Activated naive CD8-positive, alpha-beta T cell treated with anti-CD3 and anti-CD28 coated beads, Interleukin-2, amount 50 U/mL, for 24 hours (primary cell): ENCODE measurements around the gene DNAH7.

ENCODE experiments used
- ATAC-seq: fragments of 150-1000 bp; cut with Tn5 transposase; one replicate; pipeline ENCODE4 v1.10.0; 2021
- DNase-seq: peaks from one replicate; pipeline ENCODE4 v3.0.0; 2021
- H3K27ac Mint-ChIP-seq: one replicate; pipeline ENCODE4 v1.8.0; 2021; ENCODE audit warnings: mild to moderate bottlenecking, mixed read lengths
- H3K27me3 Mint-ChIP-seq: one replicate; pipeline ENCODE4 v1.8.0; 2021; ENCODE audit warnings: mixed read lengths
- H3K36me3 Mint-ChIP-seq: one replicate; pipeline ENCODE4 v1.8.0; 2021; ENCODE audit warnings: low read depth, mixed read lengths
- H3K4me1 Mint-ChIP-seq: one replicate; pipeline ENCODE4 v1.8.0; 2021; ENCODE audit warnings: mixed read lengths
- H3K4me3 Mint-ChIP-seq: one replicate; pipeline ENCODE4 v1.8.0; 2021; ENCODE audit warnings: mild to moderate bottlenecking, moderate library complexity, mixed read lengths
- H3K9me3 Mint-ChIP-seq: one replicate; pipeline ENCODE4 v1.8.0; 2021; ENCODE audit warnings: mixed read lengths

The DNAH7 gene

DNA sequence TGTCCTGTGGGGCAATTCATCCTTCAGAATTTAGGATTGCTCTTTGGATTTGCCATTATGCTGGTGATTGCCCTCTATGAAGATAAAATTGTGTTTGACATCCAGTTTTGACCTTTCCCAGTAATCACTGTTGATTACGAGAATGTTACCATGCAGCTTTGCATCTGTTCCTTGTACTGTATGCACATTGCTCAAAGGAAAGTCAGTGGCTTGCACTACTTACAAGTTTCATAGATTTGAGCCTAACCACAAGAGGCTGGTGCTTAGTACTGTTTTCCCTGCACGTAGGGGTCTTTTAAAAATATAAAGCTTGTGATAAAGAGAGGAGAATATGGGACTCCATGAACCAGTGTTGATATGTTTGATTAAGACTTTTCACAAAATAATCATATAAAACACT, 333.7 kb downstream of the DNAH7 start:
- no peaks in the 10 kb centered on the region for H3K9me3 Mint-ChIP-seq
- no peaks in the 10 kb centered on the region for H3K27me3 Mint-ChIP-seq
- H3K36me3 Mint-ChIP-seq: peaks cover 61% of the 10 kb centered on the region
- ATAC-seq (no peak), DNase-seq (no peak)
- no peak overlapping the region for H3K27ac Mint-ChIP-seq
- no peaks in the 10 kb centered on the region for H3K4me1 Mint-ChIP-seq
- H3K4me3 Mint-ChIP-seq: no peak overlapping the region

DNA sequence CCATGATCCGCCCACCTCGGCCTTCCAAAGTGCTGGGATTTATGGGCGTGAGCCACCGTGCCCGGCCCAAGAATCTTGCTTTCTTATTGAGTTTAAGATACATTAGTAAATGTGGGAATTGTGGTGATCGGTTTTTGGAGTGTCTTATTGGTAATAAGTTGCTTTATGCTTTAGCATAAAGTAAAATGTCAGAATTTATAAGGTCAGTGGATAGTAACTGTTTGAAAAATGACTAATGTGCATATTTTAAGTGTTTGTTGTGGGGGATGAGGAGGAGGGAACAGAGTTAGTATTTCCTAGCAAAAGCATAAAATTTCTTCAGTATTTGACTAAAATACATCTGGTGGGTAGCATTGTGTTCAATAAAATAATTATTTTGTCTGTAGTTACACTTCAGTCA, 334.2 kb downstream of the DNAH7 start:
- Mint-ChIP-seq H3K27ac (no peak overlapping the region), H3K27me3 (no peaks in the 10 kb centered on the region), H3K4me1 (no peaks in the 10 kb centered on the region), H3K4me3 (no peak overlapping the region), H3K36me3 (peaks cover 61% of the 10 kb centered on the region), H3K9me3 (no peaks in the 10 kb centered on the region)
- no peak for ATAC-seq
- no peak for DNase-seq

DNA sequence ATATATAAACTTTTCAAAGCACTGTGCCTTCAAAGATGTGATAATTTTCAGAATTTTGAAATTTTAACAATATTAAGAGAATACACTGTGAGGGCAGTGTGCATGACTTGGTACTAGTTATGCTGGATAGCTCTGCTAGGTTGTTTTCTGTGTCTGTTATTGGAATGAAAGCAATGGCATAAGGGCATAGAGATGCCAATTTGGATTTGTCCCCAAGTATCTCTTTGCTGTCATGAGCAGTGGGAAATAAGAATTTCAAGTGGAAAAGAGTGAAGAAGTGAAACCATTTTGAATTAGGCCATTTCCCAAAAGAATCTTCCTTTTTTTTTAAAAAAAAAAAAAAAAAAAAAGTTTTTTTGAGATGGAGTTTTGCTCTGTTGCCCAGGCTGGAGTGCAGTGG, 334.8 kb downstream of the DNAH7 start:
- DNase-seq (no peak), ATAC-seq (no peak)
- Mint-ChIP-seq H3K27ac (no peak overlapping the region), H3K36me3 (peaks cover 62% of the 10 kb centered on the region), H3K4me1 (no peaks in the 10 kb centered on the region), H3K4me3 (no peak overlapping the region), H3K27me3 (no peaks in the 10 kb centered on the region), H3K9me3 (no peaks in the 10 kb centered on the region)

DNA sequence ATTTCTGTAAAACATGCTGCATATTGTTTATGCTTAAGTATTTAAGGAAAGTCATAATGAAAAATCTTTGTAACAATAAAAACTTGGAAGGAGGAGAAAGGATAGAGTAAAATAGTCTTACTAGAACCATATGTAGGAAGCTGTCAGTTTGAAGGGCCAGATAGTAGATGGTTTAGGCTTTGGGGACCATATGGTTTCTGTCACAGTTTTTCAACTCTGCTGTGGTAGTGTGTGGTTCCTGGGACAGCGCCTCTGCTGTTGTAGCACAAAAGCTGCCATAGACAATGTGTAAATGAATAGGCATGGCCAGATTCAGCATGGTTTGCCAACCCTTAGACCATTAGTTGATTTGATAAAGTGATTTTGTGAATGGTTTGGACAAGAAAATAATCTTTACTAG, 336.1 kb downstream of the DNAH7 start:
- H3K27me3 Mint-ChIP-seq: no peaks in the 10 kb centered on the region
- no peak for DNase-seq
- peaks cover 63% of the 10 kb centered on the region for H3K36me3 Mint-ChIP-seq
- no peaks in the 10 kb centered on the region for H3K4me1 Mint-ChIP-seq
- H3K27ac Mint-ChIP-seq: no peak overlapping the region
- H3K4me3 Mint-ChIP-seq: no peak overlapping the region
- no peaks in the 10 kb centered on the region for H3K9me3 Mint-ChIP-seq
- no peak for ATAC-seq

DNA sequence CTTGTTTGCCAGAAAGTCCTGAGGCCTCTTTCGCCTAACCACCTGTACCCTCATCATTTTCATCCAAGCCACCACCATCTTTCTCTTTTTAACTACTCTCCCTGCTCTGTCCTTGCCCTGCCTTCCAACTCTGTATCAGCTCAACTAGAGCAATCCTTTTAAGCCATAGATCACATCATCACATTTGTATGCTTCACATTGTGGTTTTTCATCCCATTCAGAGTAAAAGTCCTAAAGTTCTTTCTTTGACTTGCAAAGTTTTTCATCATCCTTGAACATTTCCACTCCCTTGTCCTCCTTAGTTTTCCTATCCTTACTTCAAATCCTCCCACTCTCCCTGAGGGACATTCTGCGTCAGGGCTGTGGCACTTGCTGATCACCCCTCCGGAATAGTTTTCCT, 337.7 kb downstream of the DNAH7 start:
- H3K27me3 Mint-ChIP-seq: no peaks in the 10 kb centered on the region
- no peaks in the 10 kb centered on the region for H3K4me1 Mint-ChIP-seq
- H3K9me3 Mint-ChIP-seq: no peaks in the 10 kb centered on the region
- no peak overlapping the region for H3K27ac Mint-ChIP-seq
- DNase-seq (no peak), ATAC-seq (no peak)
- H3K36me3 Mint-ChIP-seq: peaks cover 55% of the 10 kb centered on the region
- H3K4me3 Mint-ChIP-seq: no peak overlapping the region

DNA sequence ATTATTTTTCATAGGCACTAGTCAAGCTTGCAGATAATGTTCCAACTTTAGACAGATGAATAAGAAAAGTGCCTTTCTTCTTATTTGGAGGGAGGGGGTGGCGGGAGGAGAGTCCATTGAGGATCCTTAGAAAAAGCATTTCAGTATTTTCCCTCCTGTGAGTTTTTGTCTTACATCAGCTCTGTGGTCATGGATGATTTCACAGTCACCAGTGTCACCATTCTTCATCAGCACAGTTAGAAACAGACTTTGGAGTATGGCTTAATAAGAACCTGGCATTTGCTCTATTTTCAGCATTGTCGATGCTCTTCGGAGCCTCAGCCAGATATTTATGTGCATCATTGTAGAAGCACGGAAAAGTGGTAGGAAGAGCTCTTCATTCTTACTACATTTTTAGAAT, 341.5 kb downstream of the DNAH7 start:
- Mint-ChIP-seq H3K4me1 (no peaks in the 10 kb centered on the region), H3K9me3 (no peaks in the 10 kb centered on the region), H3K4me3 (no peak overlapping the region), H3K27ac (no peak overlapping the region), H3K27me3 (no peaks in the 10 kb centered on the region), H3K36me3 (peaks cover 44% of the 10 kb centered on the region)
- DNase-seq (no peak), ATAC-seq (no peak)

DNA sequence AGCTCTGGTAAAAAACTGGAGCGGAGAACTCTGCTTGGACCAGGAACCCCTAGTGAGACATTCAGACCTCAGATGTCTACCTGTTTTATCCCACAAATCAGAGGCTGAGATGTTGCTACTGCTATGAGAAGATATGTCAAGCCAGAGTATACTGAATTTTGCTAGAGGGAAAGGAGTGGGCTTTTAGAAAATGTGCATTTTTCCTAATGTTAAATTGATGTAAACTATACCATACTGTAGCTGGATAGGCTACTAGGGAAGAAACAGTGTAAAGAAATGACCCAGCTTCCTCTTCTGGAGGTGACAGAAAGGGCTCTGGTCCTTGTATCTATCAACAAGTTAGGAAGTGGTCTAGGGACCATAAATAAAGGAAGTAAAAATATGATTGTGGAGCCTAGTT, 346.6 kb downstream of the DNAH7 start:
- Mint-ChIP-seq H3K9me3 (no peaks in the 10 kb centered on the region), H3K27ac (no peak overlapping the region)

DNA sequence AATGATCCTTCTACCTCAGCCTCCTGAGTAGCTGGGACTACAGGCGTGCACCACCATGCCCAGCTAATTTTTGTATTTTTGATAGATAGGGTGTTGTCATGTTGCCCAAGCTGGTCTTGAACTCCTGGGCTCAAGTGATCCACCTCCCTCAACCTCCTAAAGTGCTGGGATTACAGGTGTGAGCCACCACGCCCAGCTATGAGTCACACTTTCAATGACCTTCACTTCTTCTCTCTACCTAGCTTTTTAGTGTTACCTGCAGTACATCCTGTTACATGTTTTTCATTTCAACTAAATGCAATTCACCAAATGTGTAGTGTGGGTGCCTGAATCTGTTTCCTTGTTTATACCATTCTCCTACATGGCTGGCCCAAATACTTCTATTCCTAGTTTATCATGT, 347.6 kb downstream of the DNAH7 start:
- Mint-ChIP-seq H3K27me3 (no peaks in the 10 kb centered on the region), H3K27ac (no peak overlapping the region), H3K9me3 (no peaks in the 10 kb centered on the region), H3K4me1 (no peaks in the 10 kb centered on the region), H3K4me3 (no peak overlapping the region), H3K36me3 (peaks cover 54% of the 10 kb centered on the region)
- DNase-seq (no peak), ATAC-seq (no peak)

More for the DNA sequence above, 346.6 kb downstream of the DNAH7 start:
- Mint-ChIP-seq H3K4me3 (no peak overlapping the region), H3K4me1 (no peaks in the 10 kb centered on the region), H3K36me3 (peaks cover 43% of the 10 kb centered on the region), H3K27me3 (no peaks in the 10 kb centered on the region)
- ATAC-seq (no peak), DNase-seq (no peak)

DNA sequence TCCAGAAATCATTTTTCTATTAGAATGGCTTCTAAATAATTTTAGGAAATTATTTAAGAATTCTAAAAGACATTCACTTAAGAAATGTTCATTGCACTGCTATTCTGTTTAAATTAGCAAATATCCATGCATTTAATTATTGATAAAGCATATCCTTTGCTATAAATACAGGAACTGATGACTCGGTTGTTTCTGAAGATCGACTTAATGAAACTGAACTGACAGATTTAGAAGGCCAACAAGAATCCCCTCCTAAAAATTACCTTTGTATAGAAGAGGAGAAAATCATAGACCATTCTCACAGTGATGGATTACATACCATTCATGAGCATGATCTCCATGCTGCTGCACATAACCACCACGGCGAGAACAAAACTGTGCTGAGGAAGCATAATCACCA, 352.2 kb downstream of the DNAH7 start:
- ATAC-seq (no peak), DNase-seq (no peak)
- Mint-ChIP-seq H3K27me3 (no peaks in the 10 kb centered on the region), H3K4me1 (no peaks in the 10 kb centered on the region), H3K4me3 (no peak overlapping the region), H3K27ac (no peak overlapping the region), H3K9me3 (no peaks in the 10 kb centered on the region), H3K36me3 (peaks cover 60% of the 10 kb centered on the region)

DNA sequence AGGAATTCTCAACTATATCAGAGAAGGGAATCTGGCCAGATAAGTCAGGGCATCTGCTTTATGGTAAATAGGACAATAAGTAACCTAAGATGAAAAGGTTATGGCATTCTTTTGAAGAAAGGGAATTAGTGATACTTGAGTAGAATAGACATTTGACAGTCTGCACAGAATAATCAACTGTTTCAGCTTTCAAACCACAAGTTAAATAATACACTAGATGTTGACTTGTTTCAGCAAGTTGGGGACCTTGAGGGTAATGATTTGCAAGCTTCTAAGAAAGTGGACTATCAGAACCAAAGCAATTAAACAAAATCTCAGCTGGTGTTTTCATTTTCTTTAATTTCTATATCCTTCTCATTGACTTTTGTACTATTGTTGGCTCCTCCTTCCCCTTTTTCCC, 357.2 kb downstream of the DNAH7 start:
- H3K27ac Mint-ChIP-seq: no peak overlapping the region
- ATAC-seq: no peak
- no peak overlapping the region for H3K4me3 Mint-ChIP-seq
- DNase-seq: no peak
- H3K9me3 Mint-ChIP-seq: no peaks in the 10 kb centered on the region
- H3K36me3 Mint-ChIP-seq: peaks cover 42% of the 10 kb centered on the region
- H3K4me1 Mint-ChIP-seq: no peaks in the 10 kb centered on the region
- no peaks in the 10 kb centered on the region for H3K27me3 Mint-ChIP-seq

DNA sequence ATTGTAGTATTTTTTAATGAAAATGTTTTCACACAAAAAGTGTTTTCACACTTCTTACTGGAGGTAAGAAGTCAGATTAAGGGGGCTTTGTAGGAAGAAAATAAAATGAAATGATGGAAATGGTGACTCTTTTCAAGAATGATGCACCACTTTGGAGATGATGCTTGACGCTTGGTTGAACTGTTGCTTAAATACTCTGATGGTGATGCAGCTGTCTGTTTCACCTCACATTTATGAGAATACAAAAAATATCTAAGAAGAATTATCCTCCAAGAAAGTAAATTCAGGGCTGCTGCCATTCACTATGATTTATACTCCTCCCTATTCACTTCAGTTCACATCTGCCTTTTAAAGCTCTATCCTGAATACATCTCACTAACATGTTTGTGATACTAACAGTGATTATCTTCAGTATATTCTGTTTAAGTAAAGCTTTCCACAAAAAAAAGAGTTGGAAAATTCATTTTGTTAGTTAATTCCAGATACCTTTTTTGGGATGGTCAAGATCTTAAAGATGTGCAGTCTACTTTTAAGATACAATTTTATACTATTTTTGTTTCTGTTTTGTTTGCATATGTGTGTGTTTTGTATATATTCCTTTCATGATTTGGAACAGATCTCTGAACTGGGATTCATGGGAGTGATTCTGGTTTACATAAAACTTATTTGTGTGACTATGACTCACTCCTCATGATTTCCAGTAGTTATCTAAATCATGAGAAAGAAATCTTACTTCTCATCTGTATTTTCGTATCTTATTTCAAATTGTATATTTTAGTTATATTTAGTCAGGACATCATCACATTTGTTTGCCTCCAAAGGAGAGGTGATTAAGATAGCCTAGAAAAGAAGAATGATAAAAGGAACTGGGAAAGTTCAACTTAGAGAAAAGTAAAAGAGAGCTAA, 358.5 kb downstream of the DNAH7 start:
- no peak for DNase-seq
- no peak overlapping the region for H3K27ac Mint-ChIP-seq
- peaks cover 32% of the 10 kb centered on the region for H3K36me3 Mint-ChIP-seq
- no peaks in the 10 kb centered on the region for H3K27me3 Mint-ChIP-seq
- no peak overlapping the region for H3K4me3 Mint-ChIP-seq
- no peaks in the 10 kb centered on the region for H3K4me1 Mint-ChIP-seq
- no peaks in the 10 kb centered on the region for H3K9me3 Mint-ChIP-seq
- ATAC-seq: no peak

DNA sequence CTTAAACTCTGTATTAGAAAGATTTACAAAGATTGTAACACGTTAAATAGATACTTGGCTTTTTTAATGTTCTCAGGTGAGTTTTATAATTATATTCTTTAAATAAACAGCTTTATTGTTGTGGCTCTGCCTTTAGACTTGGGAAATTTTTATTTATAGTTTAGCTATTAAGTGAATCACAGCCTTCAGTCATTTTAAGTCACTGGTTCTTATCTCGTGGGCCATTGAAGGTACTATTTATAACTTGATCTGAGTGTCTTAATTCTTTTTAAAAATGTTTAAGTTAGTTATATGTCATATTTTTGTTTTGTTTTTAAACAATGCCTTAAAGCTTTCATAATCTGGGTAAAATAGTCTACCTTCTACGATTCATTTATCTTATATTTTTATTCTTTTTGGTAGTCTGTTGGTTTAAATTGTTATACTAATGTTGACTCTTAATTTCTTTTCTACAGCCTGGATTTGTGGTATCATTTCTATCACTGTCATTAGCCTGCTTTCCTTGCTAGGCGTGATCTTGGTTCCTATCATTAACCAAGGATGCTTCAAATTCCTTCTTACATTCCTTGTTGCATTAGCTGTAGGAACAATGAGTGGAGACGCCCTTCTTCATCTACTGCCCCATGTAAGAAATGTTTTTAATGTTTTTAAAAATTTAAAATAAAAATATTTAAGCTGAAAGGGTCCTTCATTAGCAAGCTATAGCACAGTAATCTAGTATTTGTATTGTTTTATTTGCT, 362.3 kb downstream of the DNAH7 start:
- Mint-ChIP-seq H3K27ac (no peak overlapping the region), H3K4me3 (no peak overlapping the region), H3K27me3 (no peaks in the 10 kb centered on the region), H3K36me3 (peaks cover 34% of the 10 kb centered on the region), H3K4me1 (peaks cover 2% of the 10 kb centered on the region), H3K9me3 (peaks cover under 1% of the 10 kb centered on the region)
- DNase-seq: no peak
- no peak for ATAC-seq

DNA sequence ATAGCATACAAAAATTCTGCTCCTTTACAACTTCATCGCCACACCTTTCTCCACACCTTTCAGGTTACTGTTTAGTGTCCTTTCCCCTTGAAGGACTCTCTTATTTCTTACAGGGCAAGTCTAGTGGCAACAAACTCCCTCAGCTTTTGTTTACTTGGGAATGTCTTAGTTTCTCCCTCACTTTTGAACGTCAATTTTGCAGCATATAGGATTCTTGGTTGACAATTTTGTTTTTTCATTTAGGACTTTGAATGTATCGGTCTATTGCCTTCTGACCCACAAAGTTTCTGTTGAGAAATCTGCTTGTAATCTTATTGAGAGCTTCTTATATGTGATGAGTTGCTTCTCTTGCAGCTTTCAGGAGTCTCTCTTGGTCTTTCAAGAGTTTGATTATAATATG, 368.2 kb downstream of the DNAH7 start:
- Mint-ChIP-seq H3K4me3 (no peak overlapping the region), H3K27ac (no peak overlapping the region), H3K27me3 (no peaks in the 10 kb centered on the region), H3K4me1 (peaks cover 4% of the 10 kb centered on the region), H3K36me3 (peaks cover 56% of the 10 kb centered on the region), H3K9me3 (peaks cover 38% of the 10 kb centered on the region)
- no peak for ATAC-seq
- no peak for DNase-seq

DNA sequence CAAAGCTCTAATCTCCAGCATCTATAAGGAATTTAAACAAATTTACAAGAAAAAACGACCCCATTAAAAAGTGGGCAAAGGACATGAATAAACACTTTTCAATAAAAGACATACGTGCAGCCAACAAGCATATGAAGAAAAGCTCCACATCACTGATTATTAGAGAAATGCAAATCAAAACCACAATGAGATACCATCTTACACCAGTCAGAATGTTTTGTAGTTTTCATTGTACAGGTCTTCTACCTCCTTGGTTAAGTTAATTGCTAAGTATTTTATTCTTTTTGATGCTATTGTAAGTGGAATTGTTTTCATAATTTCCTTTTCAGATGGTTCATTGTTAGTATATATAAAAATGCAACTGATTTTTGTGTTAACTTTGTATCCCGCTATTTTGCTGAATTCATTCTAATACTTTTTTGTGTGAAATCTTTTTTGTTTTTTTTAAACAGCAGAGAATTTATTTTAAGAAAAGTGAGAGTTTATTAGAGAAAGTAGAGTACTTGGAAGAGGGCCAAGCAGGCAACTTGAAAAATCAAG, 370.9 kb downstream of the DNAH7 start:
- DNase-seq: no peak
- no peak for ATAC-seq
- peaks cover 52% of the 10 kb centered on the region for H3K9me3 Mint-ChIP-seq
- H3K4me1 Mint-ChIP-seq: peaks cover 20% of the 10 kb centered on the region
- H3K27me3 Mint-ChIP-seq: no peaks in the 10 kb centered on the region
- H3K27ac Mint-ChIP-seq: no peak overlapping the region
- H3K4me3 Mint-ChIP-seq: no peak overlapping the region
- peaks cover 71% of the 10 kb centered on the region for H3K36me3 Mint-ChIP-seq

DNA sequence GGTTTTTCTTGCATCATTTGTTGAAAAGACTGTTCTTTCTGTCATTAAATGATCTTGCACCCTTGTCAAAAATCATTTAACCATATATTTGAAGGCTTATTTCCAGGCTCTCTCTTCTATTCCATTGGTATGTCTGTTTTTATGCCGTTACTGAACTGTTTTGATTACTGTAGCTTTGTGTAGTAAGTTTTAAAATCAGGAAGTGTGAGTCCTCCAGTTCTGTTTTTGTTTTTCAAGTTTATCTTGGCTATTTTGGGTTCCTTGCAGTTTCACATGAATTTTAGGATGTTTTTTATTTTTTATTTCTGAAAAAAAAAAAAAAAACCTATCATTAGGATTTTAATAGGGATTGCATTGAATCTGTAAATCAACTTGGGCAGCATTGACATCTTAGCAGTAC, 372.6 kb downstream of the DNAH7 start:
- peaks cover 77% of the 10 kb centered on the region for H3K36me3 Mint-ChIP-seq
- no peak overlapping the region for H3K4me3 Mint-ChIP-seq
- peaks cover 33% of the 10 kb centered on the region for H3K4me1 Mint-ChIP-seq
- DNase-seq (no peak), ATAC-seq (no peak)
- H3K9me3 Mint-ChIP-seq: peaks cover 59% of the 10 kb centered on the region
- no peak overlapping the region for H3K27ac Mint-ChIP-seq
- H3K27me3 Mint-ChIP-seq: no peaks in the 10 kb centered on the region
